GM12878 (cell line): ENCODE results near the gene UVRAG. TPM values are rescaled to one million over a fixed set of nuclear protein-coding genes. Genes with fewer than 3 reads are reported as not detected.

Experiments used
- ATAC-seq: fragments of 200-7000 bp; cut with Tn5 transposase; 3 replicates; pipeline ENCODE4 v1.9.1; 2020; ENCODE audit warnings: mild to moderate bottlenecking, moderate library complexity
- BruUV-seq: library from RNA; stranded (reverse); fragments of 400-500 nt; replicated peaks from 2 replicates; lab custom pipeline; 2021; lab: Mats Ljungman, UMichigan
- CTCF ChIA-PET: fragments of 300-600 bp; sonication (Branson Sonifier 250); formaldehyde crosslinking; extraction: SDS; loops from one replicate; lab custom pipeline; 2021; ENCODE audit warnings: inconsistent platforms; lab: Yijun Ruan, JAX
- POLR2A ChIA-PET: fragments of 350-600 bp; formaldehyde crosslinking; extraction: SDS; loops from one replicate; lab custom pipeline; 2021; ENCODE audit warnings: inconsistent platforms; lab: Charles Lee
- RAD21 ChIA-PET: fragments of 300-600 bp; sonication (Branson Sonifier 250); formaldehyde crosslinking; loops from one replicate; lab custom pipeline; 2023; ENCODE audit warnings: antibody characterized with exemption; ENCODE audit not compliant: unreplicated experiment; lab: Charles Lee
- SMC1A ChIA-PET: fragments of 300-600 bp; sonication (Branson Sonifier 250); formaldehyde crosslinking; loops from one replicate; lab custom pipeline; 2023; ENCODE audit not compliant: unreplicated experiment, uncharacterized antibody; lab: Charles Lee
- DNase-seq: peaks from one replicate; pipeline ENCODE4 v3.0.0-alpha.2; 2011; ENCODE audit warnings: low read depth, low spot score
- FAIRE-seq: peaks from 3 replicates; lab custom pipeline; 2011; peaks lifted over from hg19 to GRCh38; lab: Jason Lieb, UNC
- H2AFZ ChIP-seq: 2 replicates; pipeline ENCODE4 v1.6.0; 2011; ENCODE audit warnings: low read depth, low read length, control low read depth; ENCODE audit not compliant: control insufficient read depth
- H3K27ac ChIP-seq: 2 replicates; pipeline ENCODE4 v1.5.1; 2011; ENCODE audit warnings: control low read depth; ENCODE audit not compliant: control insufficient read depth, insufficient read depth
- H3K27me3 ChIP-seq, 2 experiments: replicated peaks in 1 of 2; 2 replicates each; pipeline versions ENCODE4 v1.6.0 to v1.6.1; 2011; ENCODE audit warnings: low read length in 1 of 2; ENCODE audit not compliant: control insufficient read depth in 2 of 2, insufficient read depth in 2 of 2
- H3K36me3 ChIP-seq, 2 experiments: 2 replicates each; pipeline ENCODE4 v1.5.1; 2011; ENCODE audit warnings: low read length in 1 of 2; ENCODE audit not compliant: control insufficient read depth in 2 of 2, insufficient read depth in 2 of 2
- H3K4me1 ChIP-seq: 2 replicates; pipeline ENCODE4 v1.6.1; 2011; ENCODE audit warnings: mild to moderate bottlenecking, low read length, moderate library complexity, mixed read lengths; ENCODE audit not compliant: control insufficient read depth, insufficient read depth
- H3K4me2 ChIP-seq: 2 replicates; pipeline ENCODE4 v1.6.0; 2011; ENCODE audit warnings: control low read depth; ENCODE audit not compliant: control insufficient read depth, insufficient read depth
- H3K4me3 ChIP-seq: fragments of 200-600 bp; sonication (generic); 2 replicates; pipeline ENCODE4 v1.5.1; 2016
- H3K79me2 ChIP-seq: 2 replicates; pipeline ENCODE4 v1.6.0; 2011; ENCODE audit warnings: low read length; ENCODE audit not compliant: control insufficient read depth, insufficient read depth
- H3K9ac ChIP-seq: 2 replicates; pipeline ENCODE4 v1.8.0; 2011; ENCODE audit warnings: low read length, control low read depth, mixed read lengths; ENCODE audit not compliant: control insufficient read depth, insufficient read depth
- H3K9me3 ChIP-seq: replicated peaks from 3 replicates; pipeline ENCODE4 v1.5.1; 2011; ENCODE audit warnings: mild to moderate bottlenecking, low read length; ENCODE audit not compliant: control insufficient read depth, insufficient read depth
- H4K20me1 ChIP-seq: 2 replicates; pipeline ENCODE4 v1.6.0; 2011; ENCODE audit not compliant: control insufficient read depth, insufficient read depth
- DPF2 ChIP-seq: fragments of 450-650 bp; IDR thresholded peaks from 2 replicates; pipeline ENCODE4 v1.6.1; 2017; ENCODE audit warnings: mild to moderate bottlenecking
- EED ChIP-seq: sonication (generic); IDR thresholded peaks from 2 replicates; pipeline ENCODE4 v1.6.1; 2016; ENCODE audit warnings: antibody characterized with exemption, low read depth
- FOXM1 ChIP-seq: IDR thresholded peaks from 2 replicates; pipeline ENCODE4 v1.6.1; 2012; ENCODE audit warnings: low read depth, mild to moderate bottlenecking, inconsistent platforms, low read length, moderate library complexity
- GATAD2B ChIP-seq: fragments of 450-650 bp; conservative IDR thresholded peaks from 2 replicates; pipeline ENCODE4 v1.6.1; 2017; ENCODE audit warnings: low read depth, mild to moderate bottlenecking, moderate library complexity
- HCFC1 ChIP-seq: fragments of 150-350 bp; IDR thresholded peaks from 2 replicates; pipeline ENCODE4 v1.6.1; 2014; ENCODE audit warnings: low read length
- HDAC2 ChIP-seq: fragments of 200-600 bp; sonication (generic); IDR thresholded peaks from 2 replicates; pipeline ENCODE4 v1.6.1; 2017
- IRF3 ChIP-seq: fragments of 450-650 bp; IDR thresholded peaks from 2 replicates; pipeline ENCODE4 v1.6.1; 2014; ENCODE audit warnings: mild to moderate bottlenecking
- IRF4 ChIP-seq: IDR thresholded peaks from 2 replicates; pipeline ENCODE4 v1.6.1; 2011; ENCODE audit warnings: low read depth, low read length
- MXI1 ChIP-seq: fragments of 150-350 bp; IDR thresholded peaks from 2 replicates; pipeline ENCODE4 v1.6.1; 2011; ENCODE audit warnings: low read depth, mild to moderate bottlenecking, inconsistent platforms, low read length, improper control_type of control experiment
- NFYA ChIP-seq: IDR thresholded peaks from 2 replicates; pipeline ENCODE4 v1.6.1; 2011; ENCODE audit warnings: low read depth, mild to moderate bottlenecking, low read length, improper control_type of control experiment, borderline replicate concordance
- NR2C2 ChIP-seq: IDR thresholded peaks from 2 replicates; pipeline ENCODE4 v1.6.1; 2011; ENCODE audit warnings: borderline replicate concordance, low read depth; ENCODE audit not compliant: control insufficient read depth, insufficient read length
- SMC3 ChIP-seq: IDR thresholded peaks from 2 replicates; pipeline ENCODE4 v1.6.1; 2011; ENCODE audit warnings: low read length, improper control_type of control experiment, borderline replicate concordance
- STAT1 ChIP-seq: fragments of 450-650 bp; conservative IDR thresholded peaks from 2 replicates; pipeline ENCODE4 v1.6.1; 2014; ENCODE audit warnings: antibody characterized with exemption, mild to moderate bottlenecking
- ZNF207 ChIP-seq: fragments of 450-650 bp; IDR thresholded peaks from 2 replicates; pipeline ENCODE4 v1.6.1; 2014; ENCODE audit warnings: antibody characterized with exemption, mild to moderate bottlenecking, borderline replicate concordance
- ZNF687 ChIP-seq: fragments of 450-650 bp; IDR thresholded peaks from 2 replicates; pipeline ENCODE4 v1.6.1; 2017; ENCODE audit warnings: mild to moderate bottlenecking, moderate library complexity
- WGBS: methylation state at CpG from one replicate; pipeline ENCODE4 v1.1.6; 2016; ENCODE audit warnings: low lambda C conversion rate; ENCODE audit not compliant: insufficient replicate concordance, insufficient coverage; ENCODE audit errors: missing lambda C conversion rate; 5-methylcytosine and 5-hydroxymethylcytosine counted together
- in situ Hi-C: fragments of 300-500 bp; cut with MboI; formaldehyde crosslinking; loops from 9 replicates; pipeline ENCODE4 v1.14.3; 2018; ENCODE audit warnings: mixed read lengths
- intact Hi-C: fragments of 100-400 bp; cut with micrococcal nuclease; formaldehyde crosslinking; loops from one replicate; pipeline ENCODE4 v1.14.2; 2022; ENCODE audit not compliant: unreplicated experiment
- polyA plus RNA-seq, 11 experiments: library from polyadenylated mRNA; depleted of rRNA in 4 of 11; unstranded in 6 of 11; stranded (reverse) in 5 of 11; fragments of >200 nt; fragmentation: Nextera tagmentation in 4 of 11; fragmentation: Illumina TruSeq in 1 of 11; extraction: Ambion mirVana in 4 of 11; extraction: Trizol in 1 of 11; gene quantifications; 1 replicate in 1 of 11; 2 replicates in 10 of 11; pipeline versions ENCODE4 v1.2.1 to v1.2.3, GENCODE V29; 2011 to 2016; ENCODE audit warnings: inconsistent platforms in 2 of 11, missing spikeins in 2 of 11, low read depth in 1 of 11
- total RNA-seq, 4 experiments: library from RNA; depleted of rRNA in 3 of 4; stranded (reverse); fragments of >200 nt in 3 of 4; fragmentation: Illumina TruSeq in 1 of 4; extraction: Trizol in 1 of 4; gene quantifications; 2 replicates each; pipeline versions ENCODE4 v1.2.1 to v1.2.3, GENCODE V29; 2013 to 2021

Gene UVRAG
- total and polyA plus RNA-seq, 10 of the 15 experiments (the other 5 are each of a cell fraction or from before 2014, with no cell fraction given): 7.0 to 43.4 (median 37.0) TPM

GRCh38 chr11:75934851-75935250, 119.8 kb downstream of the UVRAG start:
- ChIA-PET POLR2A (no interaction called here), RAD21 (no interaction called here), CTCF (interaction anchor here (1.0 to 1.1 kb wide), 2 partner anchors 12 to 217 kb away, joined by 3 to 4 read pairs; no protein-coding TSS in a partner anchor), SMC1A (interaction anchor here (0.7 to 1.5 kb wide), 3 partner anchors 10 to 129 kb away, joined by 3 read pairs; no protein-coding TSS in a partner anchor)
- no peak for DNase-seq
- peaks cover 7% of the 10 kb centered on the region; the same call in 1 of the 2 replicates for H3K4me1 ChIP-seq
- BruUV-seq: no TSS peak
- intact Hi-C loops (no loop called here), in situ Hi-C loops (no loop called here)
- no peaks in the 10 kb centered on the region for H3K27me3 ChIP-seq
- H3K36me3 ChIP-seq: peaks cover 0 to 3% of the 10 kb centered on the region in 2 experiments; a peak in 1 of 4 replicates
- H3K9me3 ChIP-seq: no peaks in the 10 kb centered on the region; the same call in 2 of the 3 replicates
- ATAC-seq: no peak
- H3K9ac ChIP-seq: no peak overlapping the region
- no peak overlapping the region for H2AFZ ChIP-seq
- FAIRE-seq: no peak
- TF ChIP-seq IRF3: no peak
- TF ChIP-seq HCFC1: no peak
- no peak for TF ChIP-seq NFYA
- no peak for TF ChIP-seq DPF2
- TF ChIP-seq ZNF207: no peak
- no peak for TF ChIP-seq MXI1
- H4K20me1 ChIP-seq: no peaks in the 10 kb centered on the region
- peaks cover 19% of the 10 kb centered on the region for H3K79me2 ChIP-seq
- no peak overlapping the region for H3K4me2 ChIP-seq
- H3K4me3 ChIP-seq: no peak overlapping the region
- H3K27ac ChIP-seq: no peak overlapping the region

- Histone ChIP-seq H3K9ac (no peak overlapping the region), H2AFZ (no peak overlapping the region), H4K20me1 (no peaks in the 10 kb centered on the region), H3K79me2 (peaks cover 39% of the 10 kb centered on the region), H3K9me3 (no peaks in the 10 kb centered on the region; the same call in 2 of the 3 replicates), H3K27me3 (no peaks in the 10 kb centered on the region), H3K36me3 (peaks cover 0 to 3% of the 10 kb centered on the region in 2 experiments; a peak in 1 of 4 replicates), H3K4me1 (peaks cover 23% of the 10 kb centered on the region; the same call in 1 of the 2 replicates), H3K27ac (no peak overlapping the region), H3K4me2 (no peak overlapping the region), H3K4me3 (no peak overlapping the region)
- TF ChIP-seq ZNF687 (no peak), HDAC2 (no peak), IRF4 (no peak), EED (no peak), STAT1 (no peak), SMC3 (no peak), FOXM1 (no peak), NR2C2 (no peak), GATAD2B (no peak)
- DNase-seq (no peak), ATAC-seq (no peak), FAIRE-seq (no peak)
- ChIA-PET SMC1A (interaction anchor here (0.6 to 1.0 kb wide), 2 partner anchors 8 to 22 kb away, joined by 3 read pairs; no protein-coding TSS in a partner anchor), RAD21 (no interaction called here), CTCF (no interaction called here), POLR2A (interaction anchor here (0.8 kb wide), 1 partner anchor 21 kb away, joined by 3 read pairs; no protein-coding TSS in a partner anchor)
- intact Hi-C loops: no loop called here
- BruUV-seq: no TSS peak
- 100% methylated on average over 3 of the region's 3 CpGs for WGBS
- in situ Hi-C loops: no loop called here
Observed at GRCh38 chr11:75938543-75938942, 123.5 kb downstream of the UVRAG start.
